Neuronal stem cell (in vitro differentiated cells): ENCODE data around the gene OR5B21.

Experiments
- DNase-seq: peaks from one replicate; pipeline ENCODE4 v3.0.0-alpha.2; 2013; ENCODE audit warnings: low spot score
- H2AFZ ChIP-seq: one replicate; pipeline ENCODE4 v1.6.1; 2013; ENCODE audit warnings: mild to moderate bottlenecking, low read length, inconsistent platforms
- H2AK5ac ChIP-seq: 2 replicates; pipeline ENCODE4 v1.6.1; 2013; ENCODE audit warnings: low read depth, mild to moderate bottlenecking, inconsistent platforms, low read length, moderate library complexity, mixed read lengths
- H2BK120ac ChIP-seq: 2 replicates; pipeline ENCODE4 v1.6.1; 2013; ENCODE audit warnings: low read depth, mild to moderate bottlenecking, inconsistent platforms, low read length, moderate library complexity, mixed read lengths
- H2BK12ac ChIP-seq: one replicate; pipeline ENCODE4 v1.6.1; 2013; ENCODE audit warnings: low read length, inconsistent platforms
- H2BK15ac ChIP-seq: 2 replicates; pipeline ENCODE4 v1.6.1; 2013; ENCODE audit warnings: mild to moderate bottlenecking, low read length, inconsistent platforms, mixed read lengths
- H2BK5ac ChIP-seq: one replicate; pipeline ENCODE4 v1.6.1; 2013; ENCODE audit warnings: inconsistent platforms, mild to moderate bottlenecking, low read length, moderate library complexity
- H3K14ac ChIP-seq: one replicate; pipeline ENCODE4 v1.6.1; 2013; ENCODE audit warnings: low read length, inconsistent platforms
- H3K18ac ChIP-seq: 2 replicates; pipeline ENCODE4 v1.6.1; 2013; ENCODE audit warnings: low read length, inconsistent platforms
- H3K23ac ChIP-seq: 2 replicates; pipeline ENCODE4 v1.6.1; 2013; ENCODE audit warnings: low read depth, mild to moderate bottlenecking, mixed read lengths, low read length, inconsistent platforms; ENCODE audit not compliant: poor library complexity
- H3K27ac ChIP-seq: replicated peaks from 3 replicates; pipeline ENCODE4 v1.5.1; 2013; ENCODE audit warnings: low read length, inconsistent platforms
- H3K27me3 ChIP-seq, 3 experiments: 2 replicates each; pipeline ENCODE4 v1.6.1; 2013; ENCODE audit warnings: low read length in 3 of 3, mild to moderate bottlenecking in 2 of 3, inconsistent platforms in 1 of 3, low read depth in 1 of 3, mixed read lengths in 1 of 3, moderate library complexity in 1 of 3; ENCODE audit not compliant: control insufficient read depth in 3 of 3, insufficient read depth in 3 of 3
- H3K36me3 ChIP-seq, 2 donors: replicated peaks in 1 of 2; 2 replicates each; pipeline ENCODE4 v1.6.1; 2013; ENCODE audit warnings: low read length in 2 of 2; ENCODE audit not compliant: control insufficient read depth in 2 of 2, insufficient read depth in 2 of 2
- H3K4ac ChIP-seq: 2 replicates; pipeline ENCODE4 v1.6.1; 2013; ENCODE audit warnings: inconsistent platforms, mild to moderate bottlenecking, low read length, moderate library complexity
- H3K4me1 ChIP-seq, 2 donors: 1 replicate in 1 of 2; 2 replicates in 1 of 2; pipeline ENCODE4 v1.6.1; 2013; ENCODE audit warnings: low read length in 2 of 2, low read depth in 1 of 2; ENCODE audit not compliant: control insufficient read depth in 2 of 2, insufficient read depth in 1 of 2
- H3K4me2 ChIP-seq: one replicate; pipeline ENCODE4 v1.6.1; 2013; ENCODE audit warnings: mild to moderate bottlenecking, low read length, inconsistent platforms; ENCODE audit not compliant: insufficient read depth, poor library complexity, severe bottlenecking
- H3K4me3 ChIP-seq, 2 donors: 2 replicates each; pipeline ENCODE4 v1.5.1; 2013; ENCODE audit warnings: low read length in 2 of 2, mild to moderate bottlenecking in 2 of 2, inconsistent platforms in 1 of 2, moderate library complexity in 1 of 2
- H3K79me1 ChIP-seq: one replicate; pipeline ENCODE4 v1.6.1; 2013; ENCODE audit warnings: low read depth, mild to moderate bottlenecking, inconsistent platforms, low read length, moderate library complexity
- H3K9ac ChIP-seq: one replicate; pipeline ENCODE4 v1.6.1; 2013; ENCODE audit warnings: mild to moderate bottlenecking, low read depth, low read length, inconsistent platforms; ENCODE audit not compliant: poor library complexity
- H3K9me3 ChIP-seq, 2 donors: replicated peaks in 1 of 2; 2 replicates each; pipeline versions ENCODE3 to v1.6.1; 2013; ENCODE audit warnings: low read length in 2 of 2, mild to moderate bottlenecking in 2 of 2, inconsistent platforms in 1 of 2, low read depth in 1 of 2, mixed read lengths in 1 of 2, moderate library complexity in 1 of 2; ENCODE audit not compliant: control insufficient read depth in 2 of 2, insufficient read depth in 1 of 2
- H4K8ac ChIP-seq: one replicate; pipeline ENCODE4 v1.6.1; 2013; ENCODE audit warnings: low read depth, mild to moderate bottlenecking, inconsistent platforms, low read length, moderate library complexity
- H4K91ac ChIP-seq: one replicate; pipeline ENCODE4 v1.6.1; 2013; ENCODE audit warnings: low read length, low read depth, mild to moderate bottlenecking, inconsistent platforms; ENCODE audit not compliant: poor library complexity
- WGBS, 2 donors: extraction: QIAGEN DNeasy Blood & Tissue Kit; methylation state at CpG; one replicate each; pipeline ENCODE4 v1.1.7; 2013; ENCODE audit warnings: missing lambda C conversion rate in 2 of 2, mixed read lengths in 1 of 2; ENCODE audit not compliant: insufficient read length in 2 of 2, insufficient replicate concordance in 1 of 2; ENCODE audit errors: extremely low coverage in 2 of 2; 5-methylcytosine and 5-hydroxymethylcytosine counted together

Gene OR5B21

DNA sequence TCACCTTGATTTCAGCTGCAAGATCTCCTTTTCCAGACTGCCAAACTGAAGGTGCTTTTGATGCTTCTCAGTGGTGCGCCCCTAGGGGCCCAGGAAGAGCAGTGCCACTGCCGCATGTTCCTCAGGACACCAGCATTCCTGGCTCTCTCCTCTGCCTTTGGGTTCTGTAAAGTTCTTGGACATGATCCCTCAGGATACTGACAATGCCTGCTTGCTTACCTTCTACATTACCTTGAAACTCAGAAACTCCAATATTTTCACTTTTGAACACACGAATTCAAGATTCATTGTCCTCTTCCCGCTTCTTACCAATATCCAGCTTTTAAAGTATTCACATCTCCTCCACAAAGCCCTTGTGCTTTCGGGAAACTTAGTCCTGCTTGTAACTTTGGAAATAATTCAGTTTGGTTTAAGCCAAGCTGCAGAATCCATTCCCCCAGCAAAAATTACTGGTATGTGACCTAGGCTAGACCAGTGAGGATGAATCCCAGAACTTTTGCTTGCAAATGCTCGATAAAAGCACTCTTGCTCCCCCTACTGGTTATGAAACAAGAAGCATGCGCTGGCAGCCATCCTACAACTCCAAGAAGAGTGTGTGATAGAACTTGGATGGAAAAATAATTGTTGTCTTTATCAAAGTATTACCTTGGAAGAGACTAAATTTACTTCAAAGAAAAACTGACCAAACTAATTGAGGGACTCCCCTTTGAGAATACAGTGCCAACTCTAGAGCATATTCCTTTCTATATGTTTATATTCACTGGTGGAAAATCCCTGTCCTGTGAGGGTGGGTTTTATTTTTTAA, 16.5 kb upstream of the OR5B21 start:
- H3K4me2 ChIP-seq: no peak overlapping the region
- H3K36me3 ChIP-seq: no peaks in the 10 kb centered on the region
- H2BK5ac ChIP-seq: no peak overlapping the region
- H3K9me3 ChIP-seq: no peaks in the 10 kb centered on the region
- H3K18ac ChIP-seq: no peak overlapping the region
- H3K27me3 ChIP-seq: peaks cover 0 to 7% (median 0%) of the 10 kb centered on the region in 3 experiments
- no CpG with 5 or more reads among the region's 7 CpGs for WGBS, 2 donors
- no peaks in the 10 kb centered on the region for H3K4me1 ChIP-seq
- H4K91ac ChIP-seq: no peak overlapping the region
- no peaks in the 10 kb centered on the region for H3K79me1 ChIP-seq
- H4K8ac ChIP-seq: no peak overlapping the region
- no peak overlapping the region for H3K23ac ChIP-seq
- no peak overlapping the region for H2BK12ac ChIP-seq
- no peak overlapping the region for H2BK120ac ChIP-seq
- no peak overlapping the region for H3K14ac ChIP-seq
- no peak overlapping the region for H2BK15ac ChIP-seq
- peak overlapping the region; percentile 63 for H2AFZ ChIP-seq
- H3K4me3 ChIP-seq: no peak overlapping the region
- peak; percentile 67 for DNase-seq
- H2AK5ac ChIP-seq: no peak overlapping the region
- H3K9ac ChIP-seq: no peak overlapping the region
- no peak overlapping the region for H3K27ac ChIP-seq
- H3K4ac ChIP-seq: no peak overlapping the region

DNA sequence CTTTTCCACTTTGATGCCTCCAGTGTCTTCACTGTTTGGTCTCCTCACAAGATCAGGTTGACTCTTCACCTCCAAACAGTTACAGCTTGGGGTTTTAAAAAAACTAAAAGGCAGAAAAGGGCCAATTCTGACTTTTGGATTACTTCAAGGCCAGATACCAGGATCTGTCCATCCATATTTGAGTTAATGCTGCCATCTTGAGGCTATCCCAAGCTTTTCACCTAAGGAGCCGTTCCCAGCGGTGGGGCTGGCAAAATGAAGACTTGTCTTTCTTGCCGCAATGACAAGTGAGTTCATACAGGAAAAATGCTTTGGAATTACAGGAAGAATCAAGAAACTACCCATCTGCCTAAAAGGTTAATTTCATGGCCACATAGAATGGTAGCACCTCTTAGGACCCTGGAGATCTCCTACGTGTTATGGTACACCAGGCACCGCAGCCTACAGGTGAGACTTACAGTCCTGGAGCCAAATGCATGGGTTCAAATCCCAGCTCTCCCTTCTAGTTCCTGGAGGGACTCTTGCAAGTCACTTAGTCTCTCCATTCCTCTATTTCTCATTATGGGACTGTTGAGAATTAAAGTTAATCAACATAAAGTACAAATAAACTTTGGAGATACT, 6.0 kb upstream of the OR5B21 start:
- H2AFZ ChIP-seq: peak overlapping the region; percentile 28
- no peak overlapping the region for H4K8ac ChIP-seq
- H3K79me1 ChIP-seq: no peaks in the 10 kb centered on the region
- peaks cover 0 to 23% (median 0%) of the 10 kb centered on the region in 3 experiments for H3K27me3 ChIP-seq
- WGBS, 2 donors: no CpG with 5 or more reads among the region's 5 CpGs
- no peak overlapping the region for H3K4ac ChIP-seq
- H3K4me3 ChIP-seq: no peak overlapping the region
- no peak overlapping the region for H2BK12ac ChIP-seq
- no peak overlapping the region for H3K18ac ChIP-seq
- H4K91ac ChIP-seq: no peak overlapping the region
- no peak overlapping the region for H2AK5ac ChIP-seq
- no peak overlapping the region for H3K14ac ChIP-seq
- H3K36me3 ChIP-seq: no peaks in the 10 kb centered on the region
- no peak overlapping the region for H2BK5ac ChIP-seq
- no peak overlapping the region for H2BK15ac ChIP-seq
- DNase-seq: peak; percentile 56
- H3K23ac ChIP-seq: no peak overlapping the region
- no peak overlapping the region for H2BK120ac ChIP-seq
- H3K27ac ChIP-seq: no peak overlapping the region
- H3K9me3 ChIP-seq: no peaks in the 10 kb centered on the region
- H3K4me2 ChIP-seq: no peak overlapping the region
- no peaks in the 10 kb centered on the region for H3K4me1 ChIP-seq
- H3K9ac ChIP-seq: no peak overlapping the region

DNA sequence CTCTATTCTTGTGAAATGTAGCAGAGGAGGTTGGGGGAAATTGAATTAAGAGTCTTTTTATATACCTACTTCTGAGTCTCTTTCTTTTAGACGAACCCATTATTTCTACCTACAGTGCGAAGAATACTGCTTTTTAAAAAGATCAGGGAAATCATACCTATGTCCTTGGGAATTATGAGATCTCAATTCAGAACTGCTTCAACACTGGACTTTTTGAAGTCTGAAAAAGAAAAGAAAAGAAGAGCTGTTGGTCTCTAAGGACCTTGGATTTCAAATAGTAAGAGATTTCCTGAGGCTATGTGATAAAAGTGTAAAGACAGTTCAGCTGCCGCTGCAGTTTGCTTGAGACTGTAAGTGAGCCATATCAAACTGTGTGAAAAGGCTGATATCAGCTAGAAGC, 3.7 kb upstream of the OR5B21 start:
- Histone ChIP-seq H3K4me2 (no peak overlapping the region), H3K4me3 (no peak overlapping the region), H3K14ac (no peak overlapping the region), H2AFZ (no peak overlapping the region), H3K9me3 (no peaks in the 10 kb centered on the region), H2BK120ac (no peak overlapping the region), H3K4me1 (no peaks in the 10 kb centered on the region), H3K18ac (no peak overlapping the region), H3K4ac (no peak overlapping the region), H3K27me3 (peaks cover 0 to 17% (median 0%) of the 10 kb centered on the region in 3 experiments), H3K23ac (no peak overlapping the region), H3K27ac (no peak overlapping the region), H2BK15ac (no peak overlapping the region), H3K36me3 (no peaks in the 10 kb centered on the region), H2BK5ac (no peak overlapping the region), H2BK12ac (no peak overlapping the region), H4K8ac (no peak overlapping the region), H3K79me1 (no peaks in the 10 kb centered on the region), H2AK5ac (no peak overlapping the region), H3K9ac (no peak overlapping the region), H4K91ac (no peak overlapping the region)
- no peak for DNase-seq
- no CpG with 5 or more reads among the region's 3 CpGs for WGBS, 2 donors

DNA sequence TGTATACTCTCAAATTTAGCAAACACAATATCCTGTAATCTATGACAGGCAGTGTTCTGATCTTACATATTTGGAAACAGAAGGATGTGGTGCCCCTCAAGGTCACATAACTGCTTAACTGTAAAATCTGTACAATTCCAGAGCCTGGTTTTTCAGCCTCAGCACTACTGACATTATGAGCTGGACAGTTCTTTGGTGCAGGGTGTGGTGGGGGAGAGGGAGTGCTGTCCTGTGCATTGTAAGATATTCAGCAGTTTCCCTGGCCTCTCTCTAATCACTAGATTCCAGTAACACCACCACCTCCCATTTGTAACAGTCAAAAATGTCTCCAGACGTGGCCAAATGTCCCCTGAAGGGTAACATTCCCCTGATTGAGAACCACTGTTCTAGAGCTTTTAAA, 1.8 kb upstream of the OR5B21 start:
- H2AK5ac ChIP-seq: no peak overlapping the region
- no peak overlapping the region for H3K4me3 ChIP-seq
- no peak overlapping the region for H4K8ac ChIP-seq
- H3K18ac ChIP-seq: no peak overlapping the region
- H3K4ac ChIP-seq: no peak overlapping the region
- H2BK120ac ChIP-seq: no peak overlapping the region
- H3K14ac ChIP-seq: no peak overlapping the region
- no peaks in the 10 kb centered on the region for H3K4me1 ChIP-seq
- H3K79me1 ChIP-seq: no peaks in the 10 kb centered on the region
- H3K36me3 ChIP-seq: no peaks in the 10 kb centered on the region
- no peak overlapping the region for H3K23ac ChIP-seq
- WGBS, 2 donors: no CpG with 5 or more reads among the region's 1 CpG
- H2BK15ac ChIP-seq: no peak overlapping the region
- no peak overlapping the region for H2BK5ac ChIP-seq
- H3K27ac ChIP-seq: no peak overlapping the region
- no peak overlapping the region for H4K91ac ChIP-seq
- H3K27me3 ChIP-seq: peaks cover 0 to 17% (median 0%) of the 10 kb centered on the region in 3 experiments
- no peak for DNase-seq
- H3K9ac ChIP-seq: no peak overlapping the region
- no peaks in the 10 kb centered on the region for H3K9me3 ChIP-seq
- H2BK12ac ChIP-seq: no peak overlapping the region
- H3K4me2 ChIP-seq: no peak overlapping the region
- no peak overlapping the region for H2AFZ ChIP-seq
